Heart right ventricle (tissue), 16 donors: ENCODE results near the gene LTF. TPM values are rescaled to one million over a fixed set of nuclear protein-coding genes. Genes with fewer than 3 reads are reported as not detected.

ENCODE experiments used
- ATAC-seq, 8 donors: fragments of 200-7000 bp; cut with Tn5 transposase; one replicate each; pipeline ENCODE4 v1.9.1; 2020; ENCODE audit warnings: mild to moderate bottlenecking in 8 of 8, moderate library complexity in 8 of 8, moderate number of reproducible peaks in 1 of 8
- DNase-seq, 2 donors: peaks; one replicate each; pipeline ENCODE4 v3.0.0-alpha.2; 2020
- H3K27ac ChIP-seq, 10 donors: fragments of 200-600 bp; sonication (generic) in 2 of 10; one replicate each; pipeline versions ENCODE4 v1.5.0 to v1.8.0; 2020 to 2022; ENCODE audit warnings: mild to moderate bottlenecking in 3 of 10
- H3K27me3 ChIP-seq, 7 donors: fragments of 200-600 bp; one replicate each; pipeline ENCODE4 v1.8.0; 2021 to 2022; ENCODE audit warnings: mild to moderate bottlenecking in 2 of 7
- H3K36me3 ChIP-seq, 9 donors: fragments of 200-600 bp; sonication (generic) in 1 of 9; one replicate each; pipeline versions ENCODE4 v1.5.0 to v1.8.0; 2020 to 2022; ENCODE audit warnings: mild to moderate bottlenecking in 2 of 9
- H3K4me1 ChIP-seq, 9 donors: fragments of 200-600 bp; sonication (generic) in 1 of 9; one replicate each; pipeline versions ENCODE4 v1.5.0 to v1.8.0; 2020 to 2022; ENCODE audit warnings: mild to moderate bottlenecking in 4 of 9
- H3K4me3 ChIP-seq, 10 donors: fragments of 200-600 bp; sonication (generic) in 2 of 10; one replicate each; pipeline versions ENCODE4 v1.5.0 to v1.8.0; 2020 to 2022; ENCODE audit warnings: mild to moderate bottlenecking in 7 of 10, moderate library complexity in 2 of 10
- H3K9me3 ChIP-seq, 11 donors: fragments of 200-600 bp in 10 of 11; sonication (generic) in 2 of 11; one replicate each; pipeline versions ENCODE4 v1.5.0 to v1.8.0; 2013 to 2022; ENCODE audit warnings: mild to moderate bottlenecking in 2 of 11, control low read depth in 1 of 11, moderate library complexity in 1 of 11
- CTCF ChIP-seq, 9 donors: fragments of 200-600 bp; sonication (generic) in 2 of 9; IDR thresholded peaks; one replicate each; pipeline versions ENCODE4 v1.5.0 to v1.8.0; 2021 to 2022; ENCODE audit warnings: antibody characterized with exemption in 9 of 9, mild to moderate bottlenecking in 5 of 9, moderate library complexity in 1 of 9
- WGBS, 2 donors: extraction: QIAGEN DNeasy Blood & Tissue Kit; methylation state at CpG; one replicate each; pipeline ENCODE4 v1.1.7; 2013; ENCODE audit warnings: inconsistent platforms in 1 of 2; 5-methylcytosine and 5-hydroxymethylcytosine counted together
- intact Hi-C, 10 donors: fragments of 100-400 bp; cut with DNase I; formaldehyde crosslinking; loops; one replicate each; pipeline versions ENCODE4 v1.11.1 to v1.14.2; 2022
- polyA plus RNA-seq, 2 donors: library from polyadenylated mRNA; stranded (reverse); fragments of 200-250 nt; gene quantifications; one replicate each; pipeline ENCODE4 v1.2.3, GENCODE V29; 2013
- total RNA-seq, 10 donors: library from RNA; stranded (reverse); fragmentation: NEBNext Ultra II Directional in 3 of 10; extraction: Animal tissue kit (Norgen Biotek cat#: 25700) in 3 of 10; gene quantifications; one replicate each; pipeline versions ENCODE4 v1.2.1 to v1.2.4, GENCODE V29; 2021 to 2023
- donor health status: Arrhythmogenic right ventricular cardiomyopathy.
- donor health status: ischemic (EF 13 %, LVEDD 7.1; RV severe dilation, severe dysfunction).
- donor health status: healthy with polysubstance abuse.
- donor health status: DM: no; HTN: yes; CAD: no.
- donor health status: DM: no; HTN: no; CAD: no.
- donor health status: ischemic (EF 25% LVEDD 6.9; RV normal size, moderate dysfunction).
- donor health status: ischemic (EF 25% LVEDD 5.7; RV mildly dilated, moderate dysfunction).
- donor health status: healthy.
- donor health status: DM: yes; HTN: yes; CAD: no.
- donor health status: Ischemic cardiomyopathy.
- donor health status: ischemic (EF 35%, LVEDD 5.7; RV mildly dilated, moderate dysfunction).
- donor health status: nonischemic (EF 11% LVEDD 7.7; RV severe dilation, severe dysfunction).
- donor health status: DM: yes; HTN: yes; CAD: no.
- donor health status: PGD.
- donor health status: ischemic (EF 29% LVEDD 5.4; RV normal size, mild dysfunction).
- donor health status: nonischemic (EF 23%, LVEDD 6.1; RV moderate dilation, normal function).

The LTF gene
- total and polyA plus RNA-seq, 12 donors = 1.7 to 7.7 (median 2.9) TPM

- WGBS, 2 donors = 93% methylated on average over 4 of the region's 4 CpGs
- intact Hi-C loops = loop anchor here in 2 of 10 donors (10.0 kb wide), 2 partner anchors 143 to 213 kb away; partner anchors contain the start of gene ALS2CL (in 1 of the 2)
- TF ChIP-seq CTCF (IDR thresholded peaks at IDR 0.05) = no peak
- DNase-seq = no peak
- Histone ChIP-seq H3K4me3 (no peak overlapping the region), H3K36me3 (no peaks in the 10 kb centered on the region), H3K4me1 (no peaks in the 10 kb centered on the region), H3K27ac (no peak overlapping the region), H3K27me3 (peaks cover 0 to 4% (median 0%) of the 10 kb centered on the region in 7 donors), H3K9me3 (no peaks in the 10 kb centered on the region)
- no peak for ATAC-seq
Observed at GRCh38 chr3:46481636-46482035, 16.9 kb upstream of the LTF start.

- no peak for TF ChIP-seq CTCF (IDR thresholded peaks at IDR 0.05)
- ATAC-seq (no peak), DNase-seq (no peak)
- Histone ChIP-seq H3K4me1 (no peaks in the 10 kb centered on the region), H3K36me3 (no peaks in the 10 kb centered on the region), H3K4me3 (no peak overlapping the region), H3K27ac (no peak overlapping the region), H3K9me3 (no peaks in the 10 kb centered on the region), H3K27me3 (peaks cover 0 to 4% (median 0%) of the 10 kb centered on the region in 7 donors)
- intact Hi-C loops = loop anchor here in 2 of 10 donors (10.0 kb wide), 2 partner anchors 144 to 214 kb away; partner anchors contain the start of gene ALS2CL (in 1 of the 2)
- WGBS, 2 donors = 83 to 89% methylated on average over 6 of the region's 6 CpGs
Observed at GRCh38 chr3:46480491-46481195, 15.9 kb upstream of the LTF start.

GRCh38 chr3:46479696-46480095, 15.0 kb upstream of the LTF start:
- Histone ChIP-seq H3K9me3 (peaks cover 0 to 5% (median 0%) of the 10 kb centered on the region in 11 donors), H3K27ac (no peak overlapping the region), H3K4me3 (no peak overlapping the region), H3K4me1 (no peaks in the 10 kb centered on the region), H3K27me3 (peaks cover 0 to 4% (median 0%) of the 10 kb centered on the region in 7 donors), H3K36me3 (no peaks in the 10 kb centered on the region)
- TF ChIP-seq CTCF (IDR thresholded peaks at IDR 0.05) = no peak
- DNase-seq = no peak
- intact Hi-C loops = loop anchor here in 2 of 10 donors (10.0 kb wide), 2 partner anchors 145 to 215 kb away; partner anchors contain the start of gene ALS2CL (in 1 of the 2)
- WGBS, 2 donors = 72 to 78% methylated on average over 5 of the region's 5 CpGs
- ATAC-seq = no peak

- no peak for TF ChIP-seq CTCF (IDR thresholded peaks at IDR 0.05)
- no peak for ATAC-seq
- Histone ChIP-seq H3K36me3 (no peaks in the 10 kb centered on the region), H3K4me1 (no peaks in the 10 kb centered on the region), H3K27me3 (peaks cover 0 to 4% (median 0%) of the 10 kb centered on the region in 7 donors), H3K9me3 (peaks cover 0 to 11% (median 0%) of the 10 kb centered on the region in 11 donors), H3K4me3 (no peak overlapping the region), H3K27ac (no peak overlapping the region)
- DNase-seq = no peak
- WGBS, 2 donors = 91 to 94% methylated on average over 5 of the region's 5 CpGs
- intact Hi-C loops = no loop called here
Observed at GRCh38 chr3:46479021-46479420, 14.3 kb upstream of the LTF start.
